ENCODE results near the gene GRAMD1B.
"Not testable (repeated sequence)": the region's sequence is repeated elsewhere in the genome, so short reads cannot be mapped to it uniquely, and the experiment has no call there.

GRAMD1B gene

DNA sequence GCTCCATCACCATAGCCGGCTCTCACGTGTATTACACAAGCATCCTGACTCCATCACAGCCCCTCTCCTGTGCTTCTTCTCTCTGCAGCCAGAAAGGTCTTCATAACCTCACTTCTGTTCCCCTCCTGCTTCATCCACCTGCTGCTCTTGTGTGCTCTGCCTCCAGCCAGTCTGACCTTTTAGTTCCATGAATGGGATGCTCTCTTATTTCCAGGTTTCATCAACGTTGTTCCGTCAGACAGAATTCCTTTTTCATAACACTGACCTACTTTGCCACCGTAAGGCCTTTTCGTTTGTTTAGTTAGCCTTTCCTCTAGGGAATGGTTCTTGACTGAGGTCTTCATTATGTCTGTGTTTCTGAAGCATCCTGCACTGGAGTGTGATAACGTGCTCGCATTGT is 18.8 kb downstream of the GRAMD1B start:
- no peak for DNase-seq

DNA sequence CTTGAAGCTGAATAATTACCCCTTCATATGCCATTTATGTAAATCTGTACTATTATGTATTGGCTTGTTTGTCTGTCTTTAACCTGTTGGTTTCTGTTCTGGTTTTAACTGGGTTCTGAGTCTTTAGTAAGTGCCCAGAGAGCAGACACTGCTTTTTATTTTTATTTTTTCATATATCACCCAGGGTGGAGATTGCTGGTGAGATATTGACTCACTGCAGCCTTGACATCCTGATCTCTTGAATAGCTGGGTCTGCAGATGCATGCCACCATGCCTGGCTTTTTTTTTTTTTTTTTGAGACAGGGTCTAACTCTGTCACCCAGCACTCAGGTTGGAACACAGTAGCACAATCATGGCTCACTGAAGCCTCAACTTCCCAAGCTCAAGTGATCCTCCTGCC is 19.4 kb downstream of the GRAMD1B start:
- no peak for DNase-seq

DNA sequence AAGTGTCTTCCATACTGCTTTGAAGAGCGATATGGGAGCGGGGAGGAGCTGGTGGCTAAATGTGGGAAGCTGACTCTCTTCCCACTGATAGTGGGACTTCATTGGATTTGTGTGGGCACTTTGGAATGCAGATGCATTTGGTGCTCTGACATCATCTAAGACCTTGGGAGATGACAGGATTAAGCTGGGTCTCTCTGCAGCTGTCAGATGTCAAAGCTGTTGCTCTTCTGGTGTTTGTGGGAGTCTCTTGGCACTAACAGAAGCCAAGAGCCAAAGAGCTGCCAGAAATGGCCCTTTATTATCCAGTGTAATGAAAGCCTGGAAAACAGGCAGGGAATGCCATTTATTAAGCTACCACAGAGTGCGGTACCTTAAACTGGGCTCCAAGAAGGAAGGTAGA is 20.6 kb downstream of the GRAMD1B start:
- no peak for DNase-seq

DNA sequence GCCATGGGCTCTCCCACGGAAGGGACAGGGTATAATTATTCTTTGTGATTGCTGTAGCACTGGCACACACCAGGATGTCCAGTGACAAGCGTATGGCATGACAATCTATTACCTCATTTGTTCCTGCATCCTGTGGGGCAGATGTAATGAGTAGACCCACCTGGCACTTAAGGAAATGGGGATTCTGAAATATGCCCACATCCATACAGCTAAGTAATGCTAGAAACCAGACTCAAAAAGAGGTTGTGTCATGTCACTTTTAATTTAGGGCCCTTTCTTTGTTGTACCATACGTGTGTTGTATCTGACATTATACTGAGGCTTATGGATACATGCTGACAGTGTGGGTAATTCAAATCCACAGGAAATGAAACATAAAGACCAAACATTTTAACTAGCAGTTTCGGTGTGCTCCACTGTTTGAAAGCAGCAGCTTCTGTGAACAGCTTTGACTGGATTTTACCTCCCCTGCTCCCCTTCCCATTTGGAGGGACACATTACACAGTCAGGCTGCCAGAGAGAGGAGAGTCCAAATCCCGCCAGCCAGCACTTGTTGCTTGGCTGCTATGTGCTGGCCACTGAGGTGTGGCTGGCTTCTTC is 21.2 kb downstream of the GRAMD1B start:
- no peak for DNase-seq

DNA sequence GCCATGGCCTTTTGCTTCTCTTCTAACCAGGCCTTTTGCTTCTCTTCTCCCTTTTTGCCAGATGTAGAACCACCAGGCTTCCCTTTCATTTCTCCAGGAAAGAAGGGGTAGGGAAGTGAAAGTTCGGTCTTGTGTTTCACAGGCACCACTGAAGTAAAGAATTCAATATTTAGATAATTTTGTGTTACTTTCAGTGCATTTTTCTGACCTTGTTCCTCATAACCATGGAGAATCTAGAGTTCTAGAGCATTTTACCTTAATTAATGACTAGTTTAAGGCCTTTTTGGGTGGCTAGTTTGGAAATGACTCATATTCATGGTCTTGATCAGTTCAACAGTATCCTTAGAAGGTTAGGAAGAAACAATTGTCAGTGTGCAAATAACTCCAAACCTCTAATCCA is 22.7 kb downstream of the GRAMD1B start:
- DNase-seq: no peak

DNA sequence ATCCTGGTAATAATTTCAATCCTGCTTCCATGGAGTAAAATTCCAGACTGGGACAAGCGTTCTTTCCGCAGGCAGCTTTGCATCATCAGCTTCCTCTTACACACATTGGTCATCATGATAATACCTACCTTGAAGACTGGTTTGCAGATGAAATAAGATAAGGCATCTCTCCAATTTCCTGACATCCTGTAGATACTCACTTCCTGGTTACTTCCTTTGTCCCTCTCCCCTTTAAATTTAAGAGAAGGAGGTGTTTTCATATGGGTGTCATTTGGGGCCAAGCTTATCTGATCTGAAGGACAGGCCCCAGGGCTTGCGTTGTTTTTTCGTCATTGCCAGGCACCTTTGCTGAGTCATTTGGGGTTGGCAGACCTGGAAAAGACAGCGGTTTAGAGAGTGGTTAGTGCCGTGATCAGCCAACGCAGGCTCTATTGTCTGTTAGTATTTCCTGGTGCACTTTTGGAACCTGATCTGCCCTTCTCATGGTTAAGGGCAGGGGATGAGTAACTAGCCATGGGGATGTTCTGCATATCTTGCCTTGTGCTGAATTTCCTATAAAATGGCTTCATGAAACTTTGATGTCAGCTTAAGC is 24.1 kb downstream of the GRAMD1B start:
- DNase-seq: no peak

DNA sequence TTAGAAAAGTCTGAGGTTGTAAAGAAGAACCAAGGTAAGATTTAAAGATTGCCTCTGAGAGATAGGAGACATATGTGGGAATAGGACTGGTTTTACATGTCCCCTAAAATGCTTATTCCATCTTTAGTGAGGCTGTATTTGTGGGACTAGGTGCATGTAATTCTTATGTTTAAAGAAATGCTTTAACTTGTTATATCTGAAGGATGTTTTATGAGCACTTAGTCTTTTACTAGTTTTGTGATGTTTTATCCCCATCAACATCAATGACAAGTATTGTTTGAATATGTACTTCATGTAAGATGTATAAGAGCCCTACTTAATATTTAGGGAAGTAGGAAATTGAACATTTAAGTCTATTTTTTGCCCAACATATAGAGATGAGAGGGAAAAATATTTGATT is 24.7 kb downstream of the GRAMD1B start:
- no peak for DNase-seq

DNA sequence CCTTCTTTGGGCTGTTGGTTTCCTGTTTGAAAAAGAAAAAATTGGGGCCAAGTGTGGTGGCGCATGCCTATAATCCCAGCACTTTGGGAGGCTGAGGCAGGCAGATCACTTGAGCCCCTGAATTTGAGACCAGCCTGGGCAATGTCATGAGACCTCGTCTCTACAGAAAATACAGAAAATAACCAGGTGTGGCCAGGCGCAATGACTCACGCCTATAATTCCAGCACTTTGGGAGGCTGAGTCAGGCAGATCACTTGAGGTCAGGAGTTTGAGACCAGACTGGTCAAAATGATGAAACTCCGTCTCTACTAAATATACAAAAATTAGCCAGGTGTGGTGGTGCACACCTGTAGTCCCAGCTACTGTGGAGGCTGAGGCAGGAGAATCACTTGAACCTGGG is 26.4 kb downstream of the GRAMD1B start:
- DNase-seq: not testable (repeated sequence)

DNA sequence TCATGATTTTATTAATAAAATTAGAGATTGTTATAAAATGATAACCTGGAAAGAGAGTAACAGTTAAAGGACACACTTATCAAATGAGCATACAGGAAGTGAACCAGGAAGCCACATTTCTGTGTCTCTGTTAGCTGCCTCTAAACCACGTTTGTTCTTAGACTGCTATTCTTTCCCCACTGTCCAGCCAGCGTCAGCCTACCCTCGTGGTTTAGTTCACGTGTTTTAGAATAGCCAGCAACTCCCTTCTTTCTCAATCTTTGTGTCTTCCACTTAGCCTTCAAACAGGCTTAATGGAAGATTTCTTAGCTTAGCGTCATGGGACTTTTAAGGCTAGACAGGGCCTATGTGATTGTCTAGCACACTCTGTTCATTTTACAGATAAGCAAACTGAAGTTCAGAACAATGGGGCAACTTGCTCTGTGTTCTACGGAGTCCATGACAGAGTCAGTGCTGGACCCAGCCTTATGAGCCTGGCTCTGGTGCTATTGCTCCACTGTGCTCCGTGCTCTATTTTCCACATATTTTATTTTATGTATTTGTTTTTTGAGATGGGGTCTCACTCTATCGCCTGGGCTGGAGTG is 27.2 kb downstream of the GRAMD1B start:
- DNase-seq: no peak

DNA sequence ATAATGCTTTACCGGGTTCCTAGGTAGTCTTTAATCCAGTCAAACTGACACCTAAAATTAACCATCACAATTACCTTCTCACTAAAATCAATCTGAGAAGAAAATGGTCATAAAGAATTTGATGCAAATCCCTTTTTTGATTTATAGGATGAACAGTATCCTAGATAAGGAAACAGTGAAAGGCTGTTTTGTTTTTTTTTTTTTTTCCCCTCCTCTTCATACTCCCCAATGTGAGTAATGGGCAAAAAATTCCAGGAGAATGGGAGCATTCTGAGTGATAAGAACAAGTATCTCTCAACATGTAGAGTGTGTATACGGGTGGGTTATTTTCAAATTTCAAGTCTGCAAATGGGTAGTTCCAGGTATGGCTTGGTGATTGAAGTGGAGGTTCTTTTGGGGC is 28.4 kb downstream of the GRAMD1B start:
- DNase-seq: no peak

DNA sequence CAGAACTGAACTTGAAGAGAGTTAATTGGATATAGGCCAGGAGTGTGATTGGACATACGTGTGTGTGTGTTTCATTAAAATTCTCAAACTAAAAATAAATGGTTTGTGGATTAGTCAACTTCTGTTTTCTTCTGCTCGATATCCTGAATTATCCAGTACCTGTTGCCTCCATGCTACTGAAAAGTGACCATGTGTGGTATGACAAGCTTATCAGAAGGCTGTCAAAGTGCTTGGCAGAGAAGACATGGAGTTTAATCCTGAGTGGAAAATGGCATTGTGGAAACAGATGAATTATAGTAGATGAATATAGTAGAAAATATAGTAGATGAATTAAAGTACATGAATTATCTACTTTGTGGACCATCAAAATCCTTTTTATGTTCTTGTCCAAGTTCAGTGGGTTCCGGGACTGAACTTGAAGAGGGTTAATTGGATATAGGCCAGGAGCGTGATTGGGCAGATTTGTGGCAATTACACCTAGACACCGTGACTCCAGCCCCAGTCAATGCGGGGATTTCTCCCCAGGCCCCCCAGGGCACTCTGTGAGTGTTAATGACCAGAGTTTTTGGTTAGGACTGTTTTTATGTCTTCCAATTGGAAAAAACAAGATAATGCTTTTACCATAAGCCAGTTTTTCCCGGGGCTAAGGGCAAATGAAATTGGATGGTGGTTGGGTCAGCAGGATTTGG is 30.1 kb downstream of the GRAMD1B start:
- DNase-seq: no peak

DNA sequence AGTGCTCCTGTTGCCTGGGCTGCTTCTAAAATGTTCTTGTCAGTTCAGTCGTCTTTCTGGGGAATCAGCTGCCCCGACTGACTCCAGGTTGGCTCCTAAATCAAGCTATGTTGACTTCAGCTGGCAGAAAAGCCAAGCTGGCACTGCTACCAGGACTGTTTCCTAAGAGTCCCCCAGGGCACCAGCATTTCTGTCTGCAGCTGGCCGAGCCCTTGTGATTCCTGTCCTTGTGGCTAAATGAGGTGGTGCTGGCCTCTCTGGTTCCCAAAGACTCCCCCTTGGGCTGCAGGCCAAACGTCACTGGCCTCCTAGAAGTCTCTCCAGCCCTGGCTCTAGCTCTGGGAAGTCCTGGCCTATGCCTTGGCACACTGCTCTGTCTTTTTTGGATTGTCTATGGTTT is 31.1 kb downstream of the GRAMD1B start:
- no peak for DNase-seq

DNA sequence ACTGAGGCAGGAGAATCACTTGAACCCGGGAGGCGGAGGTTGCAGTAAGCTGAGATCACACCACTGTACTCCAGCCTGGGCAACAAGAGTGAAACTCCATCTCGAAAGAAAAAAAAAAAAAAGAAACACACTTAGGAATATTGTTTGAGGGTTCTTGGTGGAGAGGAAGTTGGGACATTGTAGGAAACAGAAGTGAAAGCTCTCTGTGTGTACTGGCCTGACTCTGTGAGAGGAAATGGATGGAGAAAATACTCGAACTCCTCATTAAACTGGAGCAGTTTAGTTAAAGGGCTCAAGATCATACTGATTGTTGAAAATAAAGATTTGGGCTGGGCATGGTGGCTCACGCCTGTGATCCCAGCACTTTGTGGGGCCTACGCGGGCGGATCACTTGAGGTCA is 35.6 kb downstream of the GRAMD1B start:
- not testable (repeated sequence) for DNase-seq

DNA sequence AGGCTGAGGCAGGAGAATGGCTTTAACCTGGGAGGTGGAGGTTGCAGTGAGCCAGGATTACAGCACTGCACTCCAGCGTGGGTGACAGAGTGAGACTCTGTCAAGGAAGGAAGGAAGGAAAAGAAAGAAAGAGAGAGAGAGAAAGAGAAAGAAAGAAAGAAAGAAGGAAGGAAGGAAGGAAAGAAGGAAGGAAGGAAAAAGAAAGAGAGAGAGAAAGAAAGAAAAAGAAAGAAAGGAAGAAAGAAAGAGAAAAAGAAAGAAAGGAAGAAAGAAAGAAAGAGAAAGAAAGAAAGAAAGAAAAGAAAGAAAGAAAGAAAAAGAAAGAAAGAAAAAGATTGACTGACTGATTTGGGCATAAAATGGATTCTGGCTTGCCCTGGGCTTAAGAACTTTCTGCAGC is 36.1 kb downstream of the GRAMD1B start:
- DNase-seq: not testable (repeated sequence)

DNA sequence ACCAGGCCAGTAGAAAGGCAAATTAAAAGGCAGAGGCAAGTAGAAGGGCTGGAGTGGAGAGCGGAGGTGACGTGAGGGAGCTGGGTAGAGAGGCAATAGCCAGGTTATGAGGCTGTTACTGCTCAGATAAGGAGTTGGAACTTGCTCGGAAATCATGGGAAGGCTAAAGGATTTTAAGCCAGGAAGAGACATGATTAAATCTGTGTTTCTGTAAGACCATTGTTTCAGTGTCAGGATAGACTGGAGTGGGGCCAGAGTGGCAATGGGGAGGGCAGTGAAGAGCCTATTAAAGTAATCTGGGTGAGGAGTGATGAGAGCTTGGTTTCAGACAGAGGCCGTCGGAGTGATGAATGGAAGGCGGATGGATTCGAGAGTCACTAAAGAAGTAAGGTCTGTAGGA is 39.0 kb downstream of the GRAMD1B start:
- no peak for DNase-seq

DNA sequence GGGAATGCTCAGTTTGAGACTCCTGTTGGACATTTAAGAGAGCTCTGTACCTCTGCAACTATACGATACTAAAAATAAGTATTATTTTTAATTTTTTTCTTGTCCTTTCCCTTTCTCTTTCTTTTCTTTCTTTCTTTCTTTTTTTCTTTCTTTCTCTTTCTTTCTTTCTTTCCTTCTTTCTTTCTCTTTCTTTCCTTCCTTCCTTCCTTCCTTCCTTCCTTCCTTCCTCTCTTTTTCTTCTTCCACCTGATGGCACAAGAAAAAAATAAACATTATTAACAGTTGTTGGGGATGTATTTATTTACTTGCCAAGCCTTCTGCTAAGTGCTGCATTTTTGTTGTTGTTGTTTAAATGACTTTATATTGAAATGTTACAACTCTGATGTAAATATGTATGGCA is 39.5 kb downstream of the GRAMD1B start:
- no peak for DNase-seq

DNA sequence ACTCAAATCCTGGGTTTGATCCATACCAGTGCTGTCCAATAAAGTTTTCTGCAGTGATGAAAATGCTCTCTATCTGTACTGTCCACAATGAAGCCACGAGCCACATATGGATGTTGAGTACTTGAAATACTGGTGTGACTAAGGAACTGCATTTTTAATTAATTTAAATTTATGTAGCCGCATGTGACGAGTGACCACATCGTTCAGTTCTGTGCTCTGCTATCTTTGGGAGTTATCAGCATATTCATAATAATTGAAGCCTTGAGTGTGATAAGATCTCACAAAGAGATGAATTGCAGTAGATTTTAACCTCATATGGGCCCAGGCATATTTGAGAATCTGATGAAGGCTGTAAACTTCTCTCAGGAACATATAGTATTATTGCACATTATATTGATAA is 40.8 kb downstream of the GRAMD1B start:
- no peak for DNase-seq

DNA sequence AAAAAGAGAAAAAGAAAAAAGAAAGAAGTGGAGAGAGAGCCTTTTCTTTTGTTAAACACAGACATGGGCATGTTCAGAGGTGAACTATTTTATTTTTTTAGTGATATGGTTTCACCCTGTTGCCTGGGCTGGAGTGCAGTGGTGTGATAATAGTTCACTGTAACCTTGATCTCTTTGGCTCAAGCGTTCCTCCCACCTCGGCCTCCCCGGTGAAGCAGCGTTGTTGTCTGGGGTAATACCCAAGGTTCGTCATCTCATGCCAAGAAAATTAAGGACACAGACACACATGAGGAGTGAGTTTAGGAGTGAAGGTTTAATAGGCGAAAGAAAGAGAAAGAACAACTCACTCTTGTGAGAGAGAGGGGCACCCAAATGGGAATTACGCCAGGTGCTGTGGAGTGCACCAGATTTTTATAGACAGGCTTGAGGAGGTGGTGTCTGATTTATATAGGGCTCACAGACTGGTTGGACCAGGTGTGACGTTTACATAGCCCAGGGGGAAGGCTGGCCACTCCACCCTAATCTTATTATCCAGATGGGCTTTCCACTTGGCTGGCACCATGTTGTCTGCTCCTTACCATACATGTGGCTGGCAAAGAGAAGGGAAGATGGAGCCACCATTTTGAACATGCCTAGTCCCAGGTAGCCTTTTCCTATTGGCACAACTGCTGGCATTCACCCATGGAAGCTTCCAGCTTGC is 42.3 kb downstream of the GRAMD1B start:
- DNase-seq: no peak

DNA sequence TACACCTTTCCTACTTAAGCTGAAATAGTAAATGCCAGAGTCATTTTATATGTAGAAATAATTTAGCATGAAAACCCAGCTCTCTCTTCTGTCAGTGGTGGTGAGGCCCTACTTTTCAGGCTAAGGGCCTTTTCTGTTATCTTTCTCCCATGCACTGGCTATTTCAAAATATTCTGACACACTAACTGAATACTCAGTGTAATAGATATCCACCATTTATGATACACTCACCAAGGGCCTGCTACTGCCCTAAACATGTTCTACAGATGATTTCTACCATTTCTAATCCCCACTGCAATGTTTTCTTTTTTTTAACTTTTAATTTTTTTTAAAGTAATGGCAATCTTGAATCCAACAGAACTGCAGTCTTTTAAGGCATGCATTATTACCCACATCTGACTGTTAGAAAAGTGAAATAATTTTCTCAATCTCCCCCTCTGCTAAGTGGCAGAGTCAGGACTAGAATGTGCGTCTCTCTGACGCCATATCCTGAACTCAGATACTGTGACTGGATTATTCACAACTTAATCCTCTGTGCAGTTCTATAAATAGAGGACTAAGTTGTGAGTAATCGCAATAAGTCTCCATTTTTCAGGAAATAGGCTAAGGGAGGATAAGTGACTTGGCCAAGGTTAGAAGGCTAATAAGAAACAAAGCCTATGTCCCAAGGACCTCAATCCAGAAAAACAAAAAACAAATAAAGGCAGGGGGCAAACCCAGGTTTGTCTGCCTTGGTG is 44.0 kb downstream of the GRAMD1B start:
- no peak for DNase-seq

DNA sequence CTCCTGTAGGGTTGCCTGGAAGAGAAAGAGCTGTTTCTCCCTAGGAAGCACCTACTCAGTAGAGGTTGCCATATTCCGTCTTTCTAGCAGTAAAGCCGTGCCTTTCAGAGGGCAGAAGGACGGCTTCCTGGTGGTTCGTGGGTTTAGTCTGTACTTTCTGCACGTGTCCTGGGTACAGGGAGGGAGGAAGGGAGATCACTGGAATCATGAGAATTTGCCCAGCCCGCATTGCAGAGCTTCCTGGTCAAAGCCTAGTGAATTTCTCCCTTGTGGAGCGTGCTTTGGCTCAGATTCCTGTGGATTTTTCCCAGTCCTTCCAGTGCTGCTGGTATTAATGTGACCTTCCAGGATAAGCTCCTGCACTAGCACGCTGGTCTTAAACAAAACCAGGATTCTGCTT is 44.9 kb downstream of the GRAMD1B start:
- DNase-seq: no peak

DNA sequence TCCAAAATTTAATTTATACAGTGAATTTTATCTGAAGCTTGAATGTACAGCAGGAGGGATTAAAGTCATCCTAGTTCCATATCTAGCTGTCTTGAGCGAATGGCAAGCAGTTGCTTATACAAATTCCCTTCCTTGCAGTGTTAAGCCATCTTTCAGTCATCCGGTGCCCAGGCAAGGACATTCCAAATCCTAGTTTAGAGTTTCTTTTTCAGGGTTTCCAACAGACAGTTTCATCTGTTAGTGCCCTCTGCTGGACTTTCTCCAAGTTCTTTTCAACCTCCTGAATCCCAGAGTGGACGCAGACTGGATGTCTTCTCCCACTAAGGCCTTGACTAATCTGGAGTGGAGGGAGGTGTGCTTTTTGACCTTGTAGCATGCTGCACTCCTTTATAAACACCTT is 45.4 kb downstream of the GRAMD1B start:
- no peak for DNase-seq

DNA sequence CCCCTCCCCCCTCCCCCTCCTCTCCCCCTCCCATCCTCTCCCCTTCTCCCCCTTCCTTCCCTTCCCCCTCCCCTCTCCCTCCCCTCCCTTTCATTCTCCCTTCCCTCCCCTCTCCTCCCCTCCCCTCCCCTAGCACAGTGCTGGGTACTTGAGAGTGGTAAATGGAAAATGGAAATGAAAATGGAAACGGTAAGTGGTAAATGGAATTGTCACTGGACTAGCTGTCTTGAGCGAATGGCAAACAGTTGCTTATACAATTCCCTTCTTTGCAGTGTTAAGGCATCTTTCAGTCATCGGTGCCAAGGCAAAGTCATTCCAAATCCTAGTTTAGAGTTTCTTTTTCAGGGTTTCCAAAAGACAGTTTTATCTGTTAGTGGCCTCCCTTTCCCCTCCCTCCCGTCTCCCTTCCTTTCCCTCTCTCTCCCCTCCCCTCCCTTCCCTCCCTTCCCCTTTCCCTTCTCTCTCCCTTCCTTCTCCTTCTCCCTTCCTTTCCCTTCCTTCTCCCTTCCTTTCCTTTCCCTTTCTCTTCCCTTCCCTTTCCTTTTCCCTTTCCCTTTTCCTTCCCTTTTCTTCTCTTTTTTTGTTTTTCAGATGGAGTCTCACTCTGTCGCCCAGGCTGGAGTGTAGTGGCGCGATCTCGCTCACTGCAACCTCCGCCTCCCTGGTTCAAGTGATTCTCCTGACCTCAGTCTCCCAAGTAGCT is 47.3 kb downstream of the GRAMD1B start:
- no peak for DNase-seq
